ENCODE results near the gene CD200R1L. TPM values are rescaled to one million over a fixed set of nuclear protein-coding genes. Genes with fewer than 3 reads are reported as not detected.

The CD200R1L gene
- total and polyA plus RNA-seq, 9 of the 15 experiments (the other 6 are each of a cell fraction or from before 2014, with no cell fraction given) = not detected

GRCh38 chr3:112881891-112882290 is 35.2 kb upstream of the CD200R1L start:
- no peaks in the 10 kb centered on the region for H3K27me3 ChIP-seq (ENCODE audit: control insufficient read depth in 2 of 2, insufficient read depth in 2 of 2, low read length in 2 of 2)
- TF ChIP-seq ZNF77 (CRISPR knock-in tag; IDR thresholded peaks at IDR 0.05) = no peak
- no peak for TF ChIP-seq ZNF655 (CRISPR knock-in tag; IDR thresholded peaks at IDR 0.05)
- WGBS (ENCODE audit: insufficient coverage, low coverage, missing lambda C conversion rate) = 0% methylated on average over 4 of the region's 4 CpGs
- H3K9me3 ChIP-seq (replicated peaks; ENCODE audit: control insufficient read depth, insufficient read depth, low read depth, low read length) = no peaks in the 10 kb centered on the region
- intact Hi-C loops (cut with micrococcal nuclease) = no loop called here
- POLR2A ChIA-PET = no interaction called here
- ATAC-seq (no peak), FAIRE-seq (no peak), DNase-seq (ENCODE audit: extremely low read depth in 1 of 4, low spot score in 3 of 4) (no peak)
- H3K9me1 ChIP-seq (ENCODE audit: control insufficient read depth, insufficient read depth, low read length) = no peaks in the 10 kb centered on the region
- no peak overlapping the region for H3K4me2 ChIP-seq (ENCODE audit: insufficient read depth, low read length)
- H4K20me1 ChIP-seq (replicated peaks; ENCODE audit: control insufficient read depth, insufficient read depth, low read length) = no peaks in the 10 kb centered on the region
- in situ Hi-C loops (cut with MboI) = no loop called here
- H3K79me2 ChIP-seq (ENCODE audit: control insufficient read depth, insufficient read depth, low read length) = no peaks in the 10 kb centered on the region
- H3K27ac ChIP-seq (ENCODE audit: extremely low read depth, low read depth, low read length) = no peak overlapping the region
- no TSS peak for BruUV-seq (replicated peaks)
- no peaks in the 10 kb centered on the region for H3K36me3 ChIP-seq (ENCODE audit: control insufficient read depth, insufficient read depth, low read length)
- no peaks in the 10 kb centered on the region for H3K4me1 ChIP-seq (replicated peaks in 1 of 2; ENCODE audit: control insufficient read depth in 2 of 2, insufficient read depth in 2 of 2, low read length in 2 of 2)
- H3K4me3 ChIP-seq = no peak overlapping the region
- no peak overlapping the region for H3K9ac ChIP-seq (ENCODE audit: insufficient read depth in 1 of 2, low read depth in 2 of 2, low read length in 2 of 2)
- H2AFZ ChIP-seq (ENCODE audit: low read depth, low read length) = no peak overlapping the region
- CTCF ChIA-PET (ENCODE audit: low intra/inter-chr PET ratio) = no interaction called here

- H3K4me2 ChIP-seq (ENCODE audit: insufficient read depth, low read length) = no peak overlapping the region
- intact Hi-C loops (cut with micrococcal nuclease) (no loop called here), in situ Hi-C loops (cut with MboI) (no loop called here)
- CTCF ChIA-PET (ENCODE audit: low intra/inter-chr PET ratio) = no interaction called here
- H3K27ac ChIP-seq (ENCODE audit: extremely low read depth, low read depth, low read length) = no peak overlapping the region
- no peak overlapping the region for H3K4me3 ChIP-seq
- no peaks in the 10 kb centered on the region for H3K9me3 ChIP-seq (replicated peaks; ENCODE audit: control insufficient read depth, insufficient read depth, low read depth, low read length)
- H4K20me1 ChIP-seq (replicated peaks; ENCODE audit: control insufficient read depth, insufficient read depth, low read length) = no peaks in the 10 kb centered on the region
- H3K9me1 ChIP-seq (ENCODE audit: control insufficient read depth, insufficient read depth, low read length) = no peaks in the 10 kb centered on the region
- no TSS peak for BruUV-seq (replicated peaks)
- FAIRE-seq (no peak), ATAC-seq (no peak), DNase-seq (ENCODE audit: extremely low read depth in 1 of 4, low spot score in 3 of 4) (no peak)
- no peaks in the 10 kb centered on the region for H3K4me1 ChIP-seq (replicated peaks in 1 of 2; ENCODE audit: control insufficient read depth in 2 of 2, insufficient read depth in 2 of 2, low read length in 2 of 2)
- no peak overlapping the region for H2AFZ ChIP-seq (ENCODE audit: low read depth, low read length)
- no peaks in the 10 kb centered on the region for H3K36me3 ChIP-seq (ENCODE audit: control insufficient read depth, insufficient read depth, low read length)
- WGBS (ENCODE audit: insufficient coverage, low coverage, missing lambda C conversion rate) = 11% methylated on average over 2 of the region's 2 CpGs
- H3K27me3 ChIP-seq (ENCODE audit: control insufficient read depth in 2 of 2, insufficient read depth in 2 of 2, low read length in 2 of 2) = no peaks in the 10 kb centered on the region
- no peak overlapping the region for H3K9ac ChIP-seq (ENCODE audit: insufficient read depth in 1 of 2, low read depth in 2 of 2, low read length in 2 of 2)
- POLR2A ChIA-PET = no interaction called here
- H3K79me2 ChIP-seq (ENCODE audit: control insufficient read depth, insufficient read depth, low read length) = no peaks in the 10 kb centered on the region
- TF ChIP-seq BCLAF1 (IDR thresholded peaks at IDR 0.05; ENCODE audit: borderline replicate concordance in 1 of 2, control insufficient read depth in 1 of 2, low read depth in 2 of 2, low read length in 1 of 2) = no peak
- TF ChIP-seq CTCF (IDR thresholded peaks at IDR 0.05 in 2 of 3, conservative IDR thresholded peaks at IDR 0.05 in 1 of 3; ENCODE audit: insufficient read depth in 2 of 3, low read depth in 1 of 3, low read length in 3 of 3) = no peak
- TF ChIP-seq MAFG (tag; conservative IDR thresholded peaks at IDR 0.05) = no peak
- no peak for TF ChIP-seq ATF4 (CRISPR knock-in tag; IDR thresholded peaks at IDR 0.05)
- no peak for TF ChIP-seq TSC22D4 (tag; IDR thresholded peaks at IDR 0.05)
- TF ChIP-seq SAP30 (IDR thresholded peaks at IDR 0.05; ENCODE audit: borderline replicate concordance, insufficient read depth, low read depth, low read length, poor library complexity, severe bottlenecking) = no peak
Measured at GRCh38 chr3:112875561-112875960, 28.9 kb upstream of the CD200R1L start.
